ENCODE data around the gene ZNF230. TPM values are rescaled to one million over a fixed set of nuclear protein-coding genes. Genes with fewer than 3 reads are reported as not detected.

The ZNF230 gene
- total and polyA plus RNA-seq, 7 donors, result 1.2 to 10.6 (median 3.0) TPM

DNA sequence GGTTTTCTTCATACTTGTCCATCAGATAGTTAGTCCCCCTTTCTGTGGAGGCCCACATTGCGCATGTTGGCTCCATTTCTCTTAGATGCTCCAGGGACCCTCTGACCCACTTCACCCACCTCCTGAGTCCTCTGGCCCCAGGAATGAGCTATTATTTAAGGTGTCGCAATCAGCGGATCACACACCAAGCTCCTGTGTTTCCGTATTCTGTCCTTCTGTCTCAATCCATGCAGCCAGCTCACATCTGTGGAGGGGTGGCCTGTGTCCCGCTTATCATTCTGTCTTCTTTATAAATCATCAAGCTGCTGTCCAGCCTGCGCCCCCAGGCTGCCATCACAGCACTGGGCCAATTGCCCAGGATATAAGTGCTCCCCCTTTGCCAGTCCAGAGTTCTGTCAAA is 4.7 kb downstream of the ZNF230 start:
- WGBS, 2 donors, result 98 to 99% methylated on average over 6 of the region's 6 CpGs
- no peaks in the 10 kb centered on the region for H3K27me3 ChIP-seq
- no peak for DNase-seq
- H3K9me3 ChIP-seq, result peaks cover 14 to 50% (median 38%) of the 10 kb centered on the region in 4 donors
- intact Hi-C loops (cut with DNase I), result loop anchor here (5.0 kb wide), 1 partner anchor 210 kb away; no protein-coding TSS in a partner anchor
- TF ChIP-seq POLR2A (IDR thresholded peaks at IDR 0.05) (no peak), EP300 (IDR thresholded peaks at IDR 0.05) (no peak), POLR2AphosphoS5 (IDR thresholded peaks at IDR 0.05) (no peak)
- TF ChIP-seq, protein P1, sequence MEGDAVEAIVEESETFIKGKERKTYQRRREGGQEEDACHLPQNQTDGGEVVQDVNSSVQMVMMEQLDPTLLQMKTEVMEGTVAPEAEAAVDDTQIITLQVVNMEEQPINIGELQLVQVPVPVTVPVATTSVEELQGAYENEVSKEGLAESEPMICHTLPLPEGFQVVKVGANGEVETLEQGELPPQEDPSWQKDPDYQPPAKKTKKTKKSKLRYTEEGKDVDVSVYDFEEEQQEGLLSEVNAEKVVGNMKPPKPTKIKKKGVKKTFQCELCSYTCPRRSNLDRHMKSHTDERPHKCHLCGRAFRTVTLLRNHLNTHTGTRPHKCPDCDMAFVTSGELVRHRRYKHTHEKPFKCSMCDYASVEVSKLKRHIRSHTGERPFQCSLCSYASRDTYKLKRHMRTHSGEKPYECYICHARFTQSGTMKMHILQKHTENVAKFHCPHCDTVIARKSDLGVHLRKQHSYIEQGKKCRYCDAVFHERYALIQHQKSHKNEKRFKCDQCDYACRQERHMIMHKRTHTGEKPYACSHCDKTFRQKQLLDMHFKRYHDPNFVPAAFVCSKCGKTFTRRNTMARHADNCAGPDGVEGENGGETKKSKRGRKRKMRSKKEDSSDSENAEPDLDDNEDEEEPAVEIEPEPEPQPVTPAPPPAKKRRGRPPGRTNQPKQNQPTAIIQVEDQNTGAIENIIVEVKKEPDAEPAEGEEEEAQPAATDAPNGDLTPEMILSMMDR (IDR thresholded peaks at IDR 0.05), result no peak
- H3K27ac ChIP-seq, result no peak overlapping the region
- H3K36me3 ChIP-seq, result peaks cover 39 to 62% (median 56%) of the 10 kb centered on the region in 4 donors
- no peak overlapping the region for H3K4me3 ChIP-seq
- peaks cover 0 to 12% (median 10%) of the 10 kb centered on the region in 4 donors for H3K4me1 ChIP-seq

DNA sequence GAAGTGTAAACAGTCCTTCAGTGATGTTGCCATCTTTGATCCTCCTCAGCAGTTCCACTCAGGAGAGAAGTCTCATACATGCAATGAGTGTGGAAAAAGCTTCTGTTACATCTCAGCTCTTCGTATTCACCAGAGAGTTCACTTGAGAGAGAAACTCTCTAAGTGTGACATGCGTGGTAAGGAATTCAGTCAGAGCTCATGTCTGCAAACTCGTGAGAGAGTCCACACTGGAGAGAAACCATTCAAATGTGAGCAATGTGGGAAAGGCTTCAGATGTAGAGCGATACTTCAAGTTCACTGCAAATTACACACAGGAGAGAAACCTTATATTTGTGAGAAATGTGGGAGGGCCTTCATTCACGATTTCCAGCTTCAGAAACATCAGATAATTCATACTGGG is 7.7 kb downstream of the ZNF230 start:
- Histone ChIP-seq H3K27me3 (no peaks in the 10 kb centered on the region), H3K4me1 (no peaks in the 10 kb centered on the region), H3K27ac (no peak overlapping the region), H3K9me3 (peaks cover 19 to 64% (median 45%) of the 10 kb centered on the region in 4 donors), H3K36me3 (peaks cover 39 to 68% (median 58%) of the 10 kb centered on the region in 4 donors), H3K4me3 (no peak overlapping the region)
- no peak for DNase-seq
- 95 to 96% methylated on average over 5 of the region's 5 CpGs for WGBS, 2 donors
- TF ChIP-seq, protein P1 (IDR thresholded peaks at IDR 0.05), result no peak
- no peak for TF ChIP-seq EP300 (IDR thresholded peaks at IDR 0.05)
- no peak for TF ChIP-seq POLR2AphosphoS5 (IDR thresholded peaks at IDR 0.05)
- no peak for TF ChIP-seq POLR2A (IDR thresholded peaks at IDR 0.05)
- intact Hi-C loops (cut with DNase I), result no loop called here

DNA sequence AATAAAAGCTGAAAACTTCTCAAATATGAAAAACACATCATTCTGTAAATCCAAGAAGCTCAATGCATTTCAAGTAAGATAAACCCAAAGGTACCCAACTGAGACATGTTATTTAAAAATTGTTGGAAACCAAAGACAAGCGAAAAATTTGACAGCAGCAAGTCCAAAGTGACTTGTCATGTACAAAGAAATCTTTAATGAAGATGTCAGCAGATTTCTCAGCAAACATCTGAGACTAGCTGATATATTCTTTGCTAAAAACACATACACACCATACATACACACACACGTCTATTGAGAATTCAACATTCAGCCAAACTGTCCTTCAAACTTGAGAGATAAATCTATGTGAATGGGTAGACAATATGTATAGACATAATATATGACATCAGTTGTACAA is 16.7 kb downstream of the ZNF230 start:
- Histone ChIP-seq H3K9me3 (peaks cover 0 to 17% (median under 1%) of the 10 kb centered on the region in 4 donors), H3K36me3 (no peaks in the 10 kb centered on the region), H3K4me1 (no peaks in the 10 kb centered on the region), H3K27ac (no peak overlapping the region), H3K4me3 (no peak overlapping the region), H3K27me3 (no peaks in the 10 kb centered on the region)
- 40 to 59% methylated on average over 2 of the region's 2 CpGs for WGBS, 2 donors
- TF ChIP-seq EP300 (IDR thresholded peaks at IDR 0.05) (no peak), POLR2AphosphoS5 (IDR thresholded peaks at IDR 0.05) (no peak), POLR2A (IDR thresholded peaks at IDR 0.05) (no peak)
- TF ChIP-seq, protein P1 (IDR thresholded peaks at IDR 0.05), result no peak
- intact Hi-C loops (cut with DNase I), result no loop called here
- DNase-seq, result no peak

DNA sequence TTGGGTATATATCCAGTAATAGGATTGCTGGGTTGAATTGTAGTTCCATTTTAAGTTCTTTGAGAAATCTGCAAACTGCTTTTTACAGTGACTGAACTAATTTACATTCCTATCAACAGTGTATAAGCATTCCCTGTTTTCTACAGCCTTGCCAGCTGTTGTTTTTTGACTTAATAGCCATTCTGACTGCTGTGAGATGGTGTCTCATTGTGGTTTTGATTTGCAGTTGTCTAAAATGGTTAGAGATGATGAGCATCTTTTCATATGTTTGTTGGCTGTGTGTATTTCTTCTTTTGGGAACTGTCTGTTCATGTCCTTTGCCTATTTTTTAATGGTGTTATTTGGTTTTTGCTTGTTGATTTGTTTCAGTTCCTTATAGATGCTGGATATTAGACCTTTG is 18.5 kb downstream of the ZNF230 start:
- no peak for DNase-seq
- Histone ChIP-seq H3K36me3 (no peaks in the 10 kb centered on the region), H3K27ac (no peak overlapping the region), H3K4me1 (peaks cover 0 to 10% (median 6%) of the 10 kb centered on the region in 4 donors), H3K4me3 (no peak overlapping the region), H3K27me3 (no peaks in the 10 kb centered on the region), H3K9me3 (peaks cover 0 to 9% (median 0%) of the 10 kb centered on the region in 4 donors)
- intact Hi-C loops (cut with DNase I), result no loop called here
- TF ChIP-seq POLR2A (IDR thresholded peaks at IDR 0.05) (no peak), EP300 (IDR thresholded peaks at IDR 0.05) (no peak), POLR2AphosphoS5 (IDR thresholded peaks at IDR 0.05) (no peak)
- TF ChIP-seq, protein P1 (IDR thresholded peaks at IDR 0.05), result no peak

DNA sequence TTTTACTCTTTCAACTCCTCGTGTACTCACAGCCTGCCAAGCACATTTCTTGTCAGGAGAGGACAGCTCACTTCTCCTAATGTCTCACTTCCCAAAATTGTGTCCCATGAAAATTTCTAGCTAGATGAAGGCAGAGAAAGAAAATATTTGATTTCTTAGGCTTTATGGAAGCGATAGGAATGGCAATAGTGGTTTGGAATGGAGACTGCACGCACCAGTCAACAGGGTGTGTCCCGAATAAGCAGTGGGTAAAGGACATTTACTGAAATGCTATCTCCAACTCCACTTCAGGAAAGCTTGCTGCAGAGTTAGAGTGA is 22.1 kb downstream of the ZNF230 start:
- peak overlapping the region; percentile 60 to 76 (median 69) for H3K4me3 ChIP-seq
- peaks cover 17 to 33% (median 29%) of the 10 kb centered on the region in 4 donors for H3K36me3 ChIP-seq
- intact Hi-C loops (cut with DNase I), result no loop called here
- H3K27me3 ChIP-seq, result no peaks in the 10 kb centered on the region
- peak overlapping the region; percentile 50 to 69 (median 56) for H3K27ac ChIP-seq
- H3K9me3 ChIP-seq, result peaks cover 0 to 12% (median 4%) of the 10 kb centered on the region in 4 donors
- 45% methylated on average over 4 of the region's 4 CpGs for WGBS, 2 donors
- DNase-seq, result no peak
- TF ChIP-seq EP300 (IDR thresholded peaks at IDR 0.05) (no peak), POLR2A (IDR thresholded peaks at IDR 0.05) (no peak), POLR2AphosphoS5 (IDR thresholded peaks at IDR 0.05) (no peak)
- TF ChIP-seq, protein P1 (IDR thresholded peaks at IDR 0.05), result no peak
- peaks cover 0 to 11% (median 7%) of the 10 kb centered on the region in 4 donors for H3K4me1 ChIP-seq
